D341Med (cell line): Measurements from ENCODE around the gene SLC6A6.

Experiments used
- DNase-seq: peaks from one replicate; pipeline ENCODE4 v3.0.0; 2012; ENCODE audit warnings: low spot score

The SLC6A6 gene

DNA sequence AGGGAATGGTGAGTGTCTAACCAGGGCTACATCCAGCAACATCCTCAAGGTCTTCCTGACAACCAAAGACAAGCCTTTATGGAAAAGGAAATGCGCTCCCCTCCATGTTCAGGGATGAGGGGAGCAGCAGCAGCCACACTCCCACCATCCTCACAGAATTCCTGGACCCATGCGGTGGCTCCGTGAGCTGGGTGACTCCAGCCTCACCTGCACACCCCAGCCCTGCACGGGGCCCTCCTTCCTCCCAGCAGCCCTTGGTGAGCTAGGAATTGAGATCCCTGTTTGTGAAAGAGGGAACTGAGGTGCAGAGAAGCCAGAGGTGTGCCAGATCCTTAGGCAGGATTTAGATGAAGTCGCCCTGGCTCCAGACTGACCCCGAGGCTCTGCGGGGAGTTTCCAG lies 85.4 kb downstream of the SLC6A6 start:
- DNase-seq: no peak

DNA sequence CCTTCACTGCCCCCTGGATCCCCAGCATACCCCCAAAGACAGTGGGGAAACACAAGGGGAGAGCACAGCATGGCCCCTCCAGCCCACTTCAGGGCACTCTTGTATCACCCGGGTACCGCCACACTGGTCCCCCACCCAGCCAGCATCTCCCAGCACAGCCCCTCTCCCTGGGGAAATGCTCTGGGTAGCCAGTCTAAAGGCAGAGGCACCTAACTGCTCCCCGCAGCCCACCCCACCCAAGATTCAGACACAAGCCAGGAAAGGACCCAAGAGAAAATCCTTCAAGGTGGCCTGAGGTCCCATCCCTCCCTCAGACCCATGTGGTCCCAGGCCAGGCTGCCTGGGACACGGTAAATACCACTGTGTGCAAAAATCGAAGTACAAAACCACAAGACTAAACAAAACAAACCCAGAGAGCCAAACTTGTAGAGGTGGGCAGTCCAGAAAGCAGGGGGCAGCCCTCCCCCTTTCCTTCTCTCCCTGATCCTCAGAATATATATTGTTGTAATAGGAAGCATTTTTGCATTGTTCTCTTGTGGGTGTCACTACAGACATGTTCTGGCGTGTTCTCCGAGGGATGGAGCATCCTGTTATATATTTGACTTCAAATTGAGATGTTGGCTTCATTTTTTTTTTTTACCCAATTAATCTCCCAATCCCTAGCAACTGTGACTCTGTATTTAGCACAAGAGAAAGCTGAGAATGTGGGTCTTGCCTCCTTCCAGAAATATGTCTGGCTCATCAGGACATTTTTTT lies 86.1 kb downstream of the SLC6A6 start:
- no peak for DNase-seq

DNA sequence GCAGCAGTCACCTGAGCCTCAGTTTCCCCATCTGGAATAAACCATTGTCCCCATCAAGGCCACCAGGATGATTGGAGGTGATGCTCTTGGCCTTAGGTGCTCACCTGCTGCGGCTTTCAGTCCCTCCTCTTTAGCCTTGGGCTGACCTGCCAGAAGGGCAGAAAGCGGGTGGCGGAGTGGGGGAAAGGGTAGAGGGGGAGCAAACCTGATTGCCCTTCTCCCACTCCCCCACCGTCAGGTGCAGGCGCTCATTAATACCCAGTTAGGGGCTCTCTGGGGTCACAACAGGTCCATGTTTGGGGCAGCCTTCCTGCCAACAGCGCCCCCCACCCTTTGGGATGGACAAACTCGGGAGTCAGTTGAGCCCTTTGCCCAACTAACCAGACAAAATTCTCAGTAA lies 87.2 kb downstream of the SLC6A6 start:
- no peak for DNase-seq

DNA sequence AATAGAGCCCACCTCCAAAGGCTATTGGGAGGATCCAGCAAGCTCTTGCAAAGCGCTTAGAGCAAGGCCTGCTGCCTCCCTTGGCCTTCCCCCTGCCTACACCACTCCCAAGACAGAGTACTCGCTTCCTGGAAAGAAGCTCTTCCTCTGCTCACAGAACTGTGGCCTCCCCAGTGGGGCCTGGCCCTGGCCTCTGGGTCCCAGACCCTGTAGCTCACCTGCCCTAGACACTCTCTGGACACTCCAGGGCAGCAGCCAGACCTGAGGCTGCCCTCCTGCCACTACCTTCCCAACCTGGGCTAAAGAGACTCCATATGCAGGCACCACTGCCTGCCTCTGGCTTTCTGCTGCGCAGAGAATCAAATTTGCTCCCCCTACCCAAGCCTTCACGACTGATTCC lies 87.8 kb downstream of the SLC6A6 start:
- no peak for DNase-seq

DNA sequence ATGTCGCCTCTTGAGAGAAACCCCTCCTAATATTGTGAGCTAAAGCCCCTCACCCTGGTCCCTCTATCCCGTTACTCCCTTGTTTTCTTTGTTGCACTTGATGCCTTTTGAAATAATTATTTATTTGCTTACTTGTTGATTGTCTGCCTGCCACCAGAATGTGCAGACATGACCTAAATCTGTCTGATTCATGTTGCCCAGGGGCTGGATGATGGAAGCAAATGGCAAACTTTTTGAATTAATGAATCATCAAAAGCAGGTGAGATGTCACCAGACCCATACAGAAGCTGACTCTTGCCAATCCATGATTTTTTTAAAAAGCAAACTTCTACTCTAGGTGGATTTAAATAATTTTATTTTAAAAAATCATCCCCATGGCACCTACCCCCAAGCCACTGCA lies 88.4 kb downstream of the SLC6A6 start:
- no peak for DNase-seq

DNA sequence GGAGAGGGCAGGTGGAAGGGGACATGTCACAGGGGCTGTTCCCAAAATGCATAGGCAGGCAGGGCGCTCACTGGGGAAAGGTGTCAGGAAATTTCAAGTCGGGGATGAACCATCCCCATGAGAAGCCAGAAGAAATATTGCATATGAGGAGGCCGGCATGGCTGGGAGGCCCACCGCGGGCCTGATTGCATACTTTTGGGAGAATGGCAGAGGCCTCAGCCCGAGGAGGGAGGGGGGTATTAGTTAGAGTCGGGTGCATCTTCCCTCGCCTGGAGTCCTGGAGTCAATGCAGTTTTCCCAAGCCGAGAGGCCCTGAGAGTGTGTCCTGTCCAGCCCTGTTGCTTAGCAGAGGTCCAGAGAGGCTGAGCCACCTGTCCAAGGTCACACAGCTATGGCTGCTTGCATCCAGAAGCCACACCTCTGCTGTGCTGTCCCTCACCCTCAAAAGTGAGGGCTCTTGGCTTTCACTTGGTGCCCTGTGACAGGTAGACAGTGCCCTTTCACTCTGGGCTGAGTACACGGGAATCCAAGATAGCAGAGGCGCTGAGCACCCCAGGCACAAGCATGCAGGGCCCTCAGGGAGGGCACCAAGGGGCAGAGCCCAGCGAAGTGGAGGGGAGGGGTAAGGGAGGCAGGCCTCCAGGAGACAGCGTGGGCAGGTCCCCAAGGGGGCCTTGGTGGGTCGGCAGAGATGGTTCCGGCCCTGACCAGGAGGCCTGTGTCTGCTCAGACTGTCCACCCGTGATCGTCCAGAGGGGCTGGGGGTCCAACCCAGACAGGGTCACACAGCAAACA lies 89.2 kb downstream of the SLC6A6 start:
- no peak for DNase-seq

DNA sequence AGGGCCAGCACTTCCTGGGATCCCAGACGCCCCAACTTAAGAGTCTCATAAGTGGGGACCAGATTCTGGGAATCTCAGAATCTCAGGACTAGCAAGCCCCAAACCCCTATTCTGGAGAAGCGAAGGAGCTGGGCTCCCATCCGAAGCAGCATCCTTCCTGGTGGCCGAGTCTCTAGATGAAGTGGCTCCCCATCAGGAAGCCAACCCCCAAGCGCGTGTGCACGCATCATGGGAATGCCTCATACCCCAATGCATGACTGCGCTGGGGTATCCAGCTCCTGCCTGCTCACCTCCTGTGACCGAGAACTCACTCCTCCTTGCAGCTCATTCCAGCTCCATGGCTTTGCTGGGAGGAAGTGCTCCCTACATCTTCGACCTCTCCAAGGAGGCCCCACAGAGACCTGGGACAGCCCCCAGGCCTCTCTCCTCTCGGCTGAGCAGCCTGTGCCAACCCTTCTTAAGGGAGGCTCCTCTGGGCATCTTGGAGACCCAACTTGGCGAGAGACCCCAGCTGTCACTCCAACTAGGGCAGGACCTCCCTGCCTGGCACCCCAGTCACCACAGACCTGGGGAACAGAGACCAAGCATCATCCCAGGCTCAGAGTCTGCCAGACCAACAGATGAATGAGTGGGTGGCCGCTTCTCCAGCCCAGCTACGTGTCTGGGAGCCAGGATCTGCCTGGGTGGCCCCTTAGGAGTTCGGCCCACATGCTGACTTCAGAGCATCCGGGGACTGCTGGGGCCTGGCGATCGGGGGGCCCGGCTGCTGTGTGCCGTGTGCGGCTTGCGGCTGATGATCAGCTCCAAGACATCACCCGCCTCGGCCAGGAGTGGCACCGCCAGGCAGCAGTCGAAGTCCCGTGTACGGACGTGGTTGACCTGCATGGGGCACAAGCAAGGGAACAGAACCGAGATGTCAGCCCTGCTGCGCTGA lies 90.8 kb downstream of the SLC6A6 start:
- no peak for DNase-seq

DNA sequence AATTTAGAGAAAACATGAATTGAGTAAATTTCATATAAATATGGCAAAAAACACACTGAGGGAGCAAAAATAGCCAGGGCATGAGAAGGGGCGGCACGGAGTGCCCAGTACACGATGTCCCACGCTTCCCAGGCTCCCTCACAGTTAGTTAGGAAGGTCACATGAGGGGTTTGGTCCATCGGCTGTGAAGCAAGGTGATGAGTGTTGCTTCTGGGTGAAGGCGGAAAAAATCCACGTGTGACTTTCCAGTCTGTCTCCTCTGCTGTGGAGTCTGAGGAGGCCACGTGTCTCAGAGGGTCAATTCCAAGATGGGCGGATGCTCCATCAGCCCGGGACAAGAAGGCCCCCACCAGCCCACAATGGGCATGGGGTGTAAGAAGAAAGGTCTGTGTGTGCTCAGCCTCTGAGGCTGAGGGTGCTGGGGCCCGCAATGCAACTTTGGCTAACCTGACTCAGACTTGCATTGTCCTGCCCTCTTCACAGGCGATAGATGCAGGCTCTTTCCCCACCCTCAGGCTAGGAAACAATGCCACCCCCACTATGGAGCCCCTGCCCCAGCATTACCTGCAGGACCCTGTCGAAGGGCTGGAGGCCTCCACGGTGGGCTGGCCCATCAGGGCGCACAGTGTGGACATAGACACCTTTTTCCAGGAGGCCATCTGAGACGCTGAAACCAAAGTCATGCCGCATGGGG lies 92.0 kb downstream of the SLC6A6 start:
- no peak for DNase-seq

DNA sequence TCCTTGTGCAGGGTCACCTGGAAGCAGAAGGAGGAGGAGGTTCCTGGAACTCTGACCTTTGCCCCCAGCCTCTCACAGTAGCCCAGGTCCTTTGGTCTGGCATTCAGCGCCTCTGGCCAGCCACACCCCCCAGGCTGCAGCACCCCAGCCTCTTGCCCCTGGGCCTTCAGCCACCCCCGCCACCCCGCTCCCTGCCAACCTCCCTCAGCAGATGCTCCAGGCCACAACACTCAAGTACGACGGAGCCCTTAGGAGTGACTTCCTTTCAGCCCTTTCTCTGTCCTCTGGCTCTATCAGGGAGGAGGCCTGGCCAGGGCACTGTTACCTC lies 92.5 kb downstream of the SLC6A6 start:
- no peak for DNase-seq

DNA sequence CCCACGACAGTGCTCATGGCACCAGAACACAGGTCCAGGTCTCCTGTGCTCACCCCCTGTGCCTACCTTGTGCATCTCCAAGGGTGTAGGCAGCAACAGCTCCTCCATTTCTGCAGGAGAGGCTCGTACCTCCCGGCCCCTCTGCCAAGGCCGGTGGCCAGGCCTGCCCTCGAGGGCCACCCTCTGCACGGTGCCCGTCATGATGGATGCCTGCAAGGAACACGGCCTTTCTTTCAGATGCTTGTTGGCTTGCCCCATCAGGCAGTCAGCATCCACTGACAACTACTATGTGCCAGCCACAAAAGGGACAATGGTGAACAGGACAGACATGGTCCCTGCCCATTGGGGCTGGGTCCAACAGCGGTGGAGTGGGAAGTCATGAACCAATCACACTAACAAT lies 93.9 kb downstream of the SLC6A6 start:
- no peak for DNase-seq

DNA sequence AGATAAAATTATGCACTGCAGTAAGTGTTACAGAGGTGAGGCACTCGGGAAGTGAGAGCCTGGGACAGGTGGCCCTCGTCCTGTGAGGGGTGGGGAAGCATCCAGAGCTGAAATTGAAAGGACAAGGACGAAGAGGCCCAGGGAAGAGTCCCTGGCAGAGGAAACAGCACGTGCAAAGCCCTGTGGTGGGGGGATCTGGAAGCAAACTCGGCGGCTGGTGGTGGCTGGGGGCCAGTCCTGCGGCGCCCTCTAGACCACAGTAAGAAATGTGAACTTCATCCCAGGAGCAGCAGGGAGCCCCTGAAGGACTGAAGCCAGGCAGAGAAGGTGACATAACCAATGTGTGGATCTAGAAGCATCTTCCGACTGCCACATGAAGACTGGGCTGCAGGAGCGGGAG lies 94.9 kb downstream of the SLC6A6 start:
- no peak for DNase-seq

DNA sequence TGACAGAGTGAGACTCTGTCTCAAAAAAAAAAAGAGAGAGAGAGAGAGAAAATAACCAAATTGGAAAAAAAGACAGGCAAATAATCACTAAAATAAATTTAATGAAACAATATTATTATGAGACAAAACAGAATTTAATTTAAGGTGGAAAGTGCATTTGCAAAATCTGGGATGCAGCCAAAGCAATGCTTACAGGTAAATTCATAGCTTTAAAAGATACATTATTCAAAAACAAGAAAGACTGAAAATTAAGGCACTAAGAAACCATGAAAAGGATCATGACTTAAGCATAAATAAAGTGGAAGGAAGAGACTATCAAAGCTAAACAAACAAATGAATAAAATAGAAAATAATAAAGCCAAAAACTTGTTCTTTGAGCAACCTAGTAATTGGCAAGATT lies 100.1 kb downstream of the SLC6A6 start:
- no peak for DNase-seq

DNA sequence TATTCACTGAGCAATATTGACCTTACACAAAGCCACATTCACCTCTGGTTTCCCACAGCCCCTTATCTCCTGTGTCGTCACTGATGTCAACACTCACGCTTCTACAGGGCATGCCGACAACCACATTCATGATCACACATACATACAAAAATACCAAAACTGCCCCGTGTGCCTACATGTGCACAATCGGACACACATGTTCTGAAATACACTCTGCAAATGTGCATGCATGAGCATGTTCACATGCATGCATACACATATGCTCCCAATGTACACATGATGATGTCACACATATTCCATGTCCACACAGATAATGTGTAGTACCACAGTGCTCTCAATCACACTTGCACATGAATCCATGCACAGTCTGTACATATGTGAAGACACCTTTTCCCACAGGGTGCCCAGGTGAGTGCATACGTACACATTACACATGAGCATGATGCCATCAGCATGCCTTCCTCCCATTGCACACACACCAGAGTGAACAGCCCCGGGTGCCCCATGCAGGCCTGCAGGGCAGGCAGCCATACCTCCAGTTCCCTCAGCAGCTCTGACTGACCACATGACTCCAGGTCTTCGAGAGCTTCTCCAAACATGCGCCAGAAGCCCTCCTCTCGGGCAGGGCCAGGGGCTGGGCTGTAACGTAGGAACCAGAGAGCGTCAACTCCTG lies 100.8 kb downstream of the SLC6A6 start:
- no peak for DNase-seq

DNA sequence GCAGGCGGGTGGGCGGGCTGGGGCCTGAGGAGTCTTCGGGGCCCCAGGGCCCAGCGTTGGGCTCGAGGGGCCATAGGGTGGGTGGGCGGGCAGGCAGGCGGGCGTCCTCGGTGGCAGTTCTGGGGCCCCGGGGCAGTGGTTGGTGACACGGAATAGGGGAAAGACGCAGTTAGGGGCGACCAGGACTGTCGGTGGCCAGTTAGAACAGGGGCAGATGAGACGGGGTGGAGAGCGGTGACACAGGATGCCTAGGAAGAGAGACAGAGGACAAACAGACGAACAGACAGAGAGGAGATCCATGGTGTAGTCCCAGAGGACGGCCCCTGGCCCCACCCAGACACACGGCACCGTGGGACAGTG lies 101.3 kb downstream of the SLC6A6 start:
- no peak for DNase-seq

DNA sequence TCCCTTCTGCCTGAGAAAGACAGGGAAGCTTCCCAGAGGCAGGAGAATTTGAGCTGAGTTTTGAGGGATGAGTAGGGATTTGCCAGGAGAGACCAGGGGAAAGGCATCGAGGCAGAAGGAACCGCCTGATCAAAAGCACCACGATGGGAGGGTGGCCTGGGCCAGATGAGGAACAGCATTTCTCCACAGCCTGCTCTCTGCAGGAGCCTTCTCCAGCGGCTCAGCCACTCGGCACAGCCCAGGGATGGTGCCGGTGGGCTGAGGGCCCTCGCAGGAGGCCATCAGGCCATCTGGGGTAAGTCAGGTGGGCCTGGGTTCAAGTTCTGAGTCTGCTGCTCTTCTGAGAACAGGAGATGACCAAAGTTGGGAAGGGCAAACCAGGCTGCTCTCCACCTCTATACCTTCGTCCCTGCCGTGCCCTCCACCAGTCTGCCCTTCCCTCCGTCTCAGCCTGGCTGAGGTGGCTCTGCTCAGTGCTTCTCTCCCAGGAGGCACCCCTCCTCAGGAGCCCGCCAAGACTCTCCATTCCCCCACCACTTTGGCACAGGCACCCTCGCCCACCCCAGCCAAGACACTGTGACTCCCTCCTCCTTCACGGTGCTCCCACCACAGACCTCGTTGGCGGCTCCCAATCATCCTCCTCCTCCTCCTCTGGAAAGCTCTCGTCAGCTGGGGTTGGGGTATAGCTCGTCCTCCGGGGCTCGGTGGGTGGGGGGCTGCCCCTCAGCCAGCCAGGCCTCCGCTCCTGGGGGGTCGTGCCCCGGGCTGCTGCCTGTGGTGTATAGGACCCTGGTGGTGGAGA lies 102.8 kb downstream of the SLC6A6 start:
- DNase-seq: no peak

DNA sequence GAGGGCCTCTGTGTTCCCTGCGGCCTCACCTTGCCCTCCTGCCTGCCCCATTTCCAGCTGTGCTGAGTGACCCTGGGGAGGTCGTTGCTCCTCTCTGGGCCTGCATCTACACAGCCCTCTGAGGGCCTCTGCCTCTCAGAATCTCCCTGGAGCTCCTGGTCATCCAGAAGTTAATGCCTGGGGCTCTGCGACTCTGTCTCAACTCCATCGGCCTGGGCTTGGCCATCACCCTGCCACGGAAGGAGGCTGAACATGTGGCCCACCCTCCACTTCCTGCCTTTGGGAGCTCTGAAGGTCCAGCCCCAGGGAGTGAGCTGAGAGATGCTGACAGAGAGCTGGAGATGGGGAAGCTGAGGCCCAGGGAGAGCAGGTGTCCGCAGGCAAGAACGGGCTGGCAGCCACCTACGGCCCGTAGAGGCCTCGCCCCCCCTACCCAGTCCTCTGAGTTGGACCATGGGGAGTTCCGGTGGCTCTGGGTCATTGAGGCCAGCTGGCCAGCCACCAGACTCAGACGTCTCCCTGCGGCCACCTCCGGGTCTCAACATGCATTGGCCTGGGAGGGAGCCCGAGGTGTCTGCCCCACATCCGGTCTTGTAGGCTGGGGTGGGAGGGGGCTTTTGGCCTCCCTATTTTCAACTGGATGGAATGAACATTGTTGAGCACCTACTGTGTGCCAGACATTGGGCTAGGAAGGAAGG lies 103.5 kb downstream of the SLC6A6 start:
- no peak for DNase-seq

DNA sequence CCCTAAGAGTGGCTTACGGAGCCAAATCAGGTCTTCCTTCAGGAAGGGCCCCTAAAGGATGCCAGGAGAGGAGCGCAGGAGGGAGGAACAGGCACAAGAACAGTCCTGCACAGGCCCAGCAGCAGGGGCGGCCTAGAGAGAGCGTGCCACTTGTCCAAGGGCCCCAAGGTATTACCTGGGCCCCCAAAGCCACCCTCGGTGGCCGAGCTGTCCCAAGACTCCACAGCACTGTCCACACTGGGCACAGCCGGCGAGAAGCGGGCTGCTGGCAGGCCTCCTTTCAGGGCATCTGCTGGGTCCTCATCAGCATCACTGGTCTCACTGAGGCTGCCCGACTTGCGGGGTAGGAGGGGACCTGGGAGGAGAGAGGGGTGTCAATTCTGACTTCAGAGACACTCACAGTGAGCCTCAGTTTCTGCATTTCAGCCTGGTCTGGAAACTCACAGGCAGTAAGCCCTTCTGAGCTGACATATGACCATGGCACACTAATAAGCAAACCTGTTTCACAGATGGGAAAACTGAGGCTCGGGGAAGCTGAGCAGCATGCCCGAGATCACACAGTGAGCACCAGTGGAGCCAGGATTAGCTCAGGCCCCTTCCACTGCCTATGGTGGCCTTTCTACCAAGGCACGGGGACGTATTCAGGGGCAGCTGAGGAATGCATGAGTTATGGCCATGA lies 104.4 kb downstream of the SLC6A6 start:
- no peak for DNase-seq

DNA sequence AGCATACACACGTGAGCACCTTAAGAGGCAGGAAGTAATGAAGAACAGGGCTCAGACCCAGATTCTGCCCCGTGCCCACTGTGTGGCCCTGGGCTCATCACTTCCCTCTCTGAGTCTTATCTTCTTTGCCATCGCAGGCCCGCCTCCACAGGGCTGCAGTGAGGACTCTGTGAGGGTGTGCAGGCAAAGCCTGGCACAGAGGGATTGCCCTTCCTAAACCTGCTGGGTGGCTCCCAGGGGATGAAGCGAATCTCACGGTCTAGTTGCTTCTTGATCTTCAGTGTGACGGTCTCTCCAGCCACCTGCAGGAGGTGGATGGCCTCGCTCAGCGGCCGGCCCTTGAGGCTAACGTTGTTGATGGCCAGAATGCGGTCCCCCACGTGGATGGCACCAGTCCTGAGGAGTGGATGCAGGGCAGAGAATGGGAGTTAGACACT lies 104.9 kb downstream of the SLC6A6 start:
- DNase-seq: peak; percentile 63

DNA sequence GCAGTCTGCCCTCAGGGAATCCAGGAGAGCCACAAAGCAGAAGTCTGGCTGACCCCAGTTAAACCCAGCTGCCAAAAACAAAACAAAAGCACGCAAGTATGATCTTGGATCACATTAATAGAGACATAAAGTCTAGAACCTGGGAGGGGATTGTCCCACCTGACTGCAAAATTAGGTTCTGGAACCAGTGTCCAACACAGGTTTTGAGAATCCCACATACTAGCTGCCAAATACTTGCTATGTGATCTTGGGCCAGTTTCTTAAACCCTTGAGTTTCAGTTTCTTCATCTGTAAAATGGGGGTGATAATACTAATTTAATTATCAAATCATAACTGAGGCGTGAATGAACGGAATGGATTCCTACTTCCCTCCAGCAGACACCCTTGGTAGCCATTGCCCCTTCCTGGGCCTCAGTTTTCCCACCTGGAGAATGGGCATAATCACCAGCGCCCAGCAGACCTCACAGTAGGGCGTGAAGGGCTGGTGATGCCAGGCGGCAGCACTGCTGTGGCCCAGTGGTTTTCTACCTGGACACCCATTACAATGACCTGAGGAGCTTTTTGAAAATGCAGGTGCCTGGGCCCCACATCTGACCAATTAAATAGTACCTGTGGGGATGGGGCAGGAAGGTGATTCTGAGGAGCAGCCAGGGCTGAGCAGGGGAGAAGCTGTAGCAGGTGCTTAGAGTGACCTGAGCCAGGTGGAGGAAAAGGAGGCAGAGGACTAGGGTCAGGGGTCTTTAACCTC lies 105.5 kb downstream of the SLC6A6 start:
- DNase-seq: no peak
